Liver (tissue), 9 donors: ENCODE data around the gene SDF2L1. TPM values are rescaled to one million over a fixed set of nuclear protein-coding genes. Genes with fewer than 3 reads are reported as not detected.
A peak's percentile ranks its signal among the peaks of the same experiment; 100 is the strongest.

Experiments used
- DNase-seq: peaks from one replicate; pipeline ENCODE4 v3.0.0-alpha.2; 2017; ENCODE audit warnings: low spot score
- H3K27ac ChIP-seq, 2 donors: one replicate each; pipeline ENCODE4 v1.7.0; 2013; ENCODE audit warnings: inconsistent platforms in 2 of 2, low read length in 2 of 2, control low read depth in 1 of 2, low read depth in 1 of 2, mild to moderate bottlenecking in 1 of 2
- H3K27me3 ChIP-seq, 4 donors: one replicate each; pipeline versions ENCODE4 v1.6.1 to v1.7.0; 2013; ENCODE audit warnings: low read length in 3 of 4, inconsistent platforms in 1 of 4, mild to moderate bottlenecking in 1 of 4, moderate library complexity in 1 of 4; ENCODE audit not compliant: control insufficient read depth in 4 of 4, insufficient read depth in 4 of 4
- H3K36me3 ChIP-seq, 4 donors: one replicate each; pipeline versions ENCODE4 v1.6.1 to v1.7.0; 2013; ENCODE audit warnings: low read length in 3 of 4, mild to moderate bottlenecking in 3 of 4, low read depth in 1 of 4, moderate library complexity in 1 of 4; ENCODE audit not compliant: control insufficient read depth in 4 of 4, insufficient read depth in 3 of 4
- H3K4me1 ChIP-seq, 4 donors: one replicate each; pipeline versions ENCODE4 v1.6.1 to v1.7.0; 2013; ENCODE audit warnings: low read length in 3 of 4, mild to moderate bottlenecking in 3 of 4, moderate library complexity in 1 of 4; ENCODE audit not compliant: control insufficient read depth in 4 of 4, insufficient read depth in 4 of 4
- H3K4me3 ChIP-seq, 3 donors: one replicate each; pipeline versions ENCODE4 v1.6.1 to v1.7.0; 2013; ENCODE audit warnings: low read length in 3 of 3, control low read depth in 1 of 3, low read depth in 1 of 3, mild to moderate bottlenecking in 1 of 3
- H3K9ac ChIP-seq, 2 donors: one replicate each; pipeline ENCODE4 v1.7.0; 2013; ENCODE audit warnings: low read length in 2 of 2, mild to moderate bottlenecking in 2 of 2, moderate library complexity in 2 of 2, control low read depth in 1 of 2, low read depth in 1 of 2
- H3K9me3 ChIP-seq, 4 donors: one replicate each; pipeline versions ENCODE4 v1.6.1 to v1.7.0; 2013; ENCODE audit warnings: low read length in 3 of 4; ENCODE audit not compliant: control insufficient read depth in 4 of 4
- EGR1 ChIP-seq, 2 donors: IDR thresholded peaks; 2 replicates each; pipeline ENCODE4 v1.6.1; 2016 to 2018; ENCODE audit warnings: antibody characterized with exemption in 2 of 2, low read depth in 2 of 2
- FOXA1 ChIP-seq: IDR thresholded peaks from 2 replicates; pipeline ENCODE4 v1.6.1; 2016; ENCODE audit warnings: antibody characterized with exemption
- GABPA ChIP-seq, 2 donors: IDR thresholded peaks in 1 of 2; conservative IDR thresholded peaks in 1 of 2; 2 replicates each; pipeline ENCODE4 v1.6.1; 2016; ENCODE audit warnings: antibody characterized with exemption in 2 of 2, mild to moderate bottlenecking in 1 of 2, moderate library complexity in 1 of 2
- HNF4A ChIP-seq, 2 donors: conservative IDR thresholded peaks; 2 replicates each; pipeline ENCODE4 v1.6.1; 2016; ENCODE audit warnings: antibody characterized with exemption in 2 of 2, mild to moderate bottlenecking in 2 of 2
- HNF4G ChIP-seq: IDR thresholded peaks from 2 replicates; pipeline ENCODE4 v1.6.1; 2016; ENCODE audit warnings: antibody characterized with exemption
- JUND ChIP-seq, 2 donors: IDR thresholded peaks; 2 replicates each; pipeline ENCODE4 v1.6.1; 2016; ENCODE audit warnings: antibody characterized with exemption in 2 of 2
- NR2F2 ChIP-seq: IDR thresholded peaks from 2 replicates; pipeline ENCODE4 v1.6.1; 2016; ENCODE audit warnings: antibody characterized with exemption
- SP1 ChIP-seq: IDR thresholded peaks from 2 replicates; pipeline ENCODE4 v1.6.1; 2018; ENCODE audit warnings: antibody characterized with exemption, mild to moderate bottlenecking
- TAF1 ChIP-seq: conservative IDR thresholded peaks from 2 replicates; pipeline ENCODE4 v1.6.1; 2016; ENCODE audit warnings: antibody characterized with exemption, mild to moderate bottlenecking
- YY1 ChIP-seq: IDR thresholded peaks from 2 replicates; pipeline ENCODE4 v1.6.1; 2016; ENCODE audit warnings: antibody characterized with exemption, mild to moderate bottlenecking
- WGBS: extraction: QIAGEN DNeasy Blood & Tissue Kit; methylation state at CpG from one replicate; pipeline ENCODE4 v1.1.7; 2013; 5-methylcytosine and 5-hydroxymethylcytosine counted together
- polyA plus RNA-seq, 2 donors: library from polyadenylated mRNA; stranded (reverse) in 1 of 2; unstranded in 1 of 2; fragments of 200-250 nt in 1 of 2; fragments of >200 nt in 1 of 2; fragmentation: Nextera tagmentation in 1 of 2; extraction: Ambion mirVana in 1 of 2; gene quantifications; one replicate each; pipeline versions ENCODE4 v1.2.1 to v1.2.3, GENCODE V29; 2013 to 2015
- total RNA-seq, 2 donors: library from RNA; depleted of rRNA; stranded (reverse); fragments of >200 nt; gene quantifications; one replicate each; pipeline ENCODE4 v1.2.3, GENCODE V29; 2014
- TF ChIP-seq, protein P1 (sequence below): IDR thresholded peaks from 2 replicates; pipeline ENCODE4 v1.6.1; 2016; ENCODE audit warnings: antibody characterized with exemption
- TF ChIP-seq, protein P2 (sequence below): fragments of 150-350 bp; IDR thresholded peaks from 2 replicates; pipeline ENCODE4 v1.5.1; 2017; ENCODE audit warnings: improper control_type of control experiment, low read depth, low read length; ENCODE audit not compliant: missing input control
- TF ChIP-seq, protein P3 (sequence below): IDR thresholded peaks from 2 replicates; pipeline ENCODE4 v1.6.1; 2016; ENCODE audit warnings: antibody characterized with exemption
- donor health status: healthy.
- donor health status: healthy.
- donor health status: healthy.
- donor health status: healthy.
- donor health status: healthy.

The SDF2L1 gene
- total and polyA plus RNA-seq, 4 donors = 36.3 to 173 (median 82.9) TPM

DNA sequence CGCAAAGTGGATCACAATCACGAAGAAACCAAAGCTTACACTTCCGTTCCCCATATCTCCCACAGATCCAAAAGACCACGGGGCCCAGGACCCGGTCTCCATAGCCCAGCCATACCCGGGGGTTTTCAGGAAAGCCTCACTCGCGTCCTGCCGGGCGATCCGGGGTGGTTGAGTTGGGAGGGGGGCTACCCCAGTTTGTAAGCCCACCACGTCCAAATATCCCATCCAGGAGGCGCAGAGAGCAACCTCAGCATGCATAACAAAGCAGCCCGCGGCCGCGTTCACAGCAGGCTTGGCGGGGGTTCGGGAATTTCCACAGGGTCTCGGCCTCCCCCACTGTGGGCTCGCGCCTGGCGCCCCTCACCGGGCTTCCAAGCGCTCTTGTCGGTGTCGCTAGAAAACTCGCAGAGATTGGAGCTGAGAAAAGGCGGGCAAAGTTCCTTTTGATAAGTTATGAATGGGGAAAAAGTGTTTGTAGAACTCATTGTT, 9.5 kb downstream of the SDF2L1 start:
- Histone ChIP-seq H3K9me3 (no peaks in the 10 kb centered on the region), H3K4me3 (peak overlapping the region in 2 of 3 donors; percentile 50 to 52), H3K36me3 (peaks cover 0 to 5% (median 3%) of the 10 kb centered on the region in 4 donors), H3K9ac (no peak overlapping the region), H3K4me1 (peaks cover 11 to 17% (median 13%) of the 10 kb centered on the region in 4 donors), H3K27me3 (no peaks in the 10 kb centered on the region), H3K27ac (no peak overlapping the region)
- no peak for DNase-seq
- 5% methylated on average over 29 of the region's 29 CpGs for WGBS
- TF ChIP-seq, protein P1, sequence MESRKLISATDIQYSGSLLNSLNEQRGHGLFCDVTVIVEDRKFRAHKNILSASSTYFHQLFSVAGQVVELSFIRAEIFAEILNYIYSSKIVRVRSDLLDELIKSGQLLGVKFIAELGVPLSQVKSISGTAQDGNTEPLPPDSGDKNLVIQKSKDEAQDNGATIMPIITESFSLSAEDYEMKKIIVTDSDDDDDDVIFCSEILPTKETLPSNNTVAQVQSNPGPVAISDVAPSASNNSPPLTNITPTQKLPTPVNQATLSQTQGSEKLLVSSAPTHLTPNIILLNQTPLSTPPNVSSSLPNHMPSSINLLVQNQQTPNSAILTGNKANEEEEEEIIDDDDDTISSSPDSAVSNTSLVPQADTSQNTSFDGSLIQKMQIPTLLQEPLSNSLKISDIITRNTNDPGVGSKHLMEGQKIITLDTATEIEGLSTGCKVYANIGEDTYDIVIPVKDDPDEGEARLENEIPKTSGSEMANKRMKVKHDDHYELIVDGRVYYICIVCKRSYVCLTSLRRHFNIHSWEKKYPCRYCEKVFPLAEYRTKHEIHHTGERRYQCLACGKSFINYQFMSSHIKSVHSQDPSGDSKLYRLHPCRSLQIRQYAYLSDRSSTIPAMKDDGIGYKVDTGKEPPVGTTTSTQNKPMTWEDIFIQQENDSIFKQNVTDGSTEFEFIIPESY = no peak
- TF ChIP-seq, protein P2, sequence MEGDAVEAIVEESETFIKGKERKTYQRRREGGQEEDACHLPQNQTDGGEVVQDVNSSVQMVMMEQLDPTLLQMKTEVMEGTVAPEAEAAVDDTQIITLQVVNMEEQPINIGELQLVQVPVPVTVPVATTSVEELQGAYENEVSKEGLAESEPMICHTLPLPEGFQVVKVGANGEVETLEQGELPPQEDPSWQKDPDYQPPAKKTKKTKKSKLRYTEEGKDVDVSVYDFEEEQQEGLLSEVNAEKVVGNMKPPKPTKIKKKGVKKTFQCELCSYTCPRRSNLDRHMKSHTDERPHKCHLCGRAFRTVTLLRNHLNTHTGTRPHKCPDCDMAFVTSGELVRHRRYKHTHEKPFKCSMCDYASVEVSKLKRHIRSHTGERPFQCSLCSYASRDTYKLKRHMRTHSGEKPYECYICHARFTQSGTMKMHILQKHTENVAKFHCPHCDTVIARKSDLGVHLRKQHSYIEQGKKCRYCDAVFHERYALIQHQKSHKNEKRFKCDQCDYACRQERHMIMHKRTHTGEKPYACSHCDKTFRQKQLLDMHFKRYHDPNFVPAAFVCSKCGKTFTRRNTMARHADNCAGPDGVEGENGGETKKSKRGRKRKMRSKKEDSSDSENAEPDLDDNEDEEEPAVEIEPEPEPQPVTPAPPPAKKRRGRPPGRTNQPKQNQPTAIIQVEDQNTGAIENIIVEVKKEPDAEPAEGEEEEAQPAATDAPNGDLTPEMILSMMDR = no peak
- TF ChIP-seq, protein P3, sequence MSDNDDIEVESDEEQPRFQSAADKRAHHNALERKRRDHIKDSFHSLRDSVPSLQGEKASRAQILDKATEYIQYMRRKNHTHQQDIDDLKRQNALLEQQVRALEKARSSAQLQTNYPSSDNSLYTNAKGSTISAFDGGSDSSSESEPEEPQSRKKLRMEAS = no peak
- TF ChIP-seq YY1 (no peak), GABPA (IDR thresholded peaks at IDR 0.05 in 1 of 2, conservative IDR thresholded peaks at IDR 0.05 in 1 of 2) (no peak), JUND (IDR thresholded peaks at IDR 0.05) (no peak), HNF4G (no peak), EGR1 (IDR thresholded peaks at IDR 0.05; ENCODE audit: low read depth in 2 of 2) (no peak), NR2F2 (no peak)

DNA sequence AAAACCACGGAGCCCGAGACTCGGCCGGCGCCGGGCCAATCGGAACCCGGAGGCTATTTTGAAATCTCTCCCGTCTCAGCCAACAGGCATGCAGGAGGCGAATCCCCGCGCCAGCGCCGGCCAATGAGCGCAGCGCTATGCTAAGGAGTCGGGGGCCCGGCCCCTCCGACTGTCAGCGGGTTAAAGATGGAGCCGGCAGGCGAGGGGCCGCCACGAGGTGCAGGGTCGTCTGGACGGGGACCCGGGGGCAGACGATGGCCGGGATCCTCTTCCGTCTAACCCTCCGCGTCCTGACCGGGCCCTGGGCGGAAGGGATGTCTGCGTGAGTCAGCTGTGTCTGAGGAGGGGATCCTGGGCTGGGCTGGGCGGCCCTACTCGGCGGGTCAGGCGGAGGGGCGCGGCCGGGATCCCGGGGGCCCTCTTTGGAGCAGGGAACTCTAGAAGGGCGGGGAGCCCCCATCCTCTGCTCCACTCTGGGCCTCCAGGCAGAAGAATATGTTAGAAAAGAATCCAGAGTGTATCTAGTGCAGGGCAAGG, 10.0 kb downstream of the SDF2L1 start:
- peaks cover 0 to 5% (median 3%) of the 10 kb centered on the region in 4 donors for H3K36me3 ChIP-seq
- no peaks in the 10 kb centered on the region for H3K27me3 ChIP-seq
- TF ChIP-seq SP1 (peak; percentile 53), TAF1 (no peak), FOXA1 (no peak), HNF4G (no peak), HNF4A (conservative IDR thresholded peaks at IDR 0.05) (no peak), YY1 (no peak)
- H3K4me1 ChIP-seq = peaks cover 11 to 17% (median 13%) of the 10 kb centered on the region in 4 donors
- 3% methylated on average over 44 of the region's 44 CpGs for WGBS
- no peak overlapping the region for H3K9ac ChIP-seq
- peak; percentile 83 for DNase-seq
- H3K27ac ChIP-seq = no peak overlapping the region
- peak overlapping the region in 2 of 3 donors; percentile 50 to 52 for H3K4me3 ChIP-seq
- no peaks in the 10 kb centered on the region for H3K9me3 ChIP-seq
